DND-41 (cell line): ENCODE measurements around the gene DUSP7.

Experiments
- EZH2 ChIP-seq: IDR thresholded peaks from 3 replicates; pipeline ENCODE4 v1.6.1; 2012; ENCODE audit warnings: borderline replicate concordance, low read depth, mild to moderate bottlenecking, moderate library complexity, low read length, inconsistent platforms; ENCODE audit not compliant: severe bottlenecking
- TF ChIP-seq, protein P1 (sequence below): IDR thresholded peaks from 2 replicates; pipeline ENCODE4 v1.5.1; 2012; ENCODE audit warnings: borderline replicate concordance, low read length, moderate library complexity, mild to moderate bottlenecking; ENCODE audit not compliant: poor library complexity, severe bottlenecking; ENCODE audit errors: extremely low read depth

DNA sequence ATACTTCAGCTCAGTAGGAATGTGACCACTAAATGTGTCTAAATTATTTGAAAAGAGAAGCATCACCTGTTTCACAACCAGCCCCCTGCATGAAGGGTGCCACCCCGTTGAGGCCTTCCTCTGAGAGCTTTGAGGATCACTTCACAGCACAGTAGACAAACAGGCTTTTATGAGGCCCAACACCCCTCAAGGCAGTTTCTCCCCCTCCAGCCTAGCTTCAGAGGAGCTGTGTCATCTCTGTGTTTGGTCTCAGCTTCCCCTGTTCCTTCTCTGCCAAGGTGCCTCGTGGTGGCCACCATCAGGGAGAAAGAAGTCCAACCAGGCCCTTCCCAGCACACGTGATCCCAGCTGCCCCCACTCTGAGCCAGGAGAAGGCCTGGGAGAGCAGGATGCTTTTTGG, 21.6 kb upstream of the DUSP7 start:
- TF ChIP-seq, protein P1, sequence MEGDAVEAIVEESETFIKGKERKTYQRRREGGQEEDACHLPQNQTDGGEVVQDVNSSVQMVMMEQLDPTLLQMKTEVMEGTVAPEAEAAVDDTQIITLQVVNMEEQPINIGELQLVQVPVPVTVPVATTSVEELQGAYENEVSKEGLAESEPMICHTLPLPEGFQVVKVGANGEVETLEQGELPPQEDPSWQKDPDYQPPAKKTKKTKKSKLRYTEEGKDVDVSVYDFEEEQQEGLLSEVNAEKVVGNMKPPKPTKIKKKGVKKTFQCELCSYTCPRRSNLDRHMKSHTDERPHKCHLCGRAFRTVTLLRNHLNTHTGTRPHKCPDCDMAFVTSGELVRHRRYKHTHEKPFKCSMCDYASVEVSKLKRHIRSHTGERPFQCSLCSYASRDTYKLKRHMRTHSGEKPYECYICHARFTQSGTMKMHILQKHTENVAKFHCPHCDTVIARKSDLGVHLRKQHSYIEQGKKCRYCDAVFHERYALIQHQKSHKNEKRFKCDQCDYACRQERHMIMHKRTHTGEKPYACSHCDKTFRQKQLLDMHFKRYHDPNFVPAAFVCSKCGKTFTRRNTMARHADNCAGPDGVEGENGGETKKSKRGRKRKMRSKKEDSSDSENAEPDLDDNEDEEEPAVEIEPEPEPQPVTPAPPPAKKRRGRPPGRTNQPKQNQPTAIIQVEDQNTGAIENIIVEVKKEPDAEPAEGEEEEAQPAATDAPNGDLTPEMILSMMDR = no peak
- TF ChIP-seq EZH2 = no peak
